ENCODE results near the gene F5. TPM values are rescaled to one million over a fixed set of nuclear protein-coding genes. Genes with fewer than 3 reads are reported as not detected.

The F5 gene
- total RNA-seq, 2 experiments from 2014 or later: 39.7 to 40.1 TPM

- Mint-ChIP-seq H3K27me3 (no peaks in the 10 kb centered on the region), H3K4me1 (no peaks in the 10 kb centered on the region), H3K27ac (no peak overlapping the region), H3K36me3 (no peaks in the 10 kb centered on the region), H3K9me3 (no peaks in the 10 kb centered on the region), H3K4me3 (no peak overlapping the region)
- DNase-seq: no peak
Measured at GRCh38 chr1:169468982-169469381, 117.3 kb downstream of the F5 start.

DNA sequence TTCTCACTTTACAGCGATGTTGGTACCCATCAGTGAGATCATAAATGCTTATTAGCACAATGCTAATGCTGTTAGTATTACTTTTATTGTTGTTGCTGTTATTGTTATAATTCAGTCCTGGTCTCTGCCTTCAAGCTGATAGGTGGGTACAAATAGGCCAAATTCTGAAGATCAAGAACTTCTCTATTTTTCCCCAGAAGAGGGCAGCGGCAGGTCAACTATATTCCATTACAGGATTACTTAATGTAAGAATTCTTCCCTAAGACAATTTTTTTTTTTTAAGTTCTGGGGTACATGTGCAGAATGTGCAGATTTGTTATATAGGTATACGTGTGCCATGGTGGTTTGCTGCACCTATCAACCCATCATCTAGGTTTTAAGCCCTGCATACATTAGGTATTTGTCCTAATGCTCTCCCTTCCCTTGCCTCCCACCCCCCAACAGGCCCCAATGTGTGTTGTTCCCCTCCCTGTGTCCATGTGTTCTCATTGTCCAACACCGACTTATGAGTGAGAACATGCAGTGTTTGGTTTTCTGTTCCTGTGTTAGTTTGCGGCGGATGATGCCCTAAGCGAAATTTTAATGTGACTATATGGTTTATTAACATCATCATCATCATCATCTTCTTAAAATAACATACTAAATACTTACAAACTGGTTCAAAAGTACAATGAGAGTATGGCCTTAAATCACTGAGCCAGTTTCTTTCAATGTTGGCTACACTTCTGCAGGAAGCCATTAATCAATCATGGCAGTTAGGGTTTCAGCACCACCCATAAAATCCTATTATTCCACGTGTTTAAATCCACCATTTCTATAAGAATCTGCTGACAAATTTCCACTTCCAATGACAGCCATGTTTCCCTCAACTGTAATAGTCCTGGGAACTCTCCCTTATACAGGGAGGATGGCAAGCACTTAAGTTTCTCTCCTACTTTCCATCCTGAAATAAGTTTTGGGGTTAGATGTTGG is 119.7 kb downstream of the F5 start:
- Mint-ChIP-seq H3K9me3 (no peaks in the 10 kb centered on the region), H3K27me3 (no peaks in the 10 kb centered on the region), H3K4me3 (no peak overlapping the region), H3K4me1 (no peaks in the 10 kb centered on the region), H3K27ac (no peak overlapping the region), H3K36me3 (no peaks in the 10 kb centered on the region)
- no peak for DNase-seq

DNA sequence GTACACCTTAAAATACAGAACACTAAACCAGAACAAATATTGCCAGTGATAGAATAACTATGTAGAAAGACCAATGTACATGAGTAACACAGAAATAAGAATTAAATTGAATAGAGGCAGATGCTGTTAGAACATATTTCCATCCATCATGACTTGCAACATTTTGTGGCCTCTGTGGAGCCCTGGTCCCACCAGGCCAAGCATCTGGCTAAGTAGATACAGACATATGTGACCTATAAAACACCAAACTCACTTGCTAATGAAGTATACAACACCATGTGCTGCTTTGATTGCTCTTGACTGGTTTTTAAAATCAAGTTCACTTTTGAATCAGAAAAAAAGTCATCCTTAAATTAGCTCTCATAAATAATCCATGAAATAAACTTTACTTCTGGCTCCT is 121.0 kb downstream of the F5 start:
- H3K27ac Mint-ChIP-seq: no peak overlapping the region
- peaks cover 4% of the 10 kb centered on the region for H3K36me3 Mint-ChIP-seq
- H3K4me3 Mint-ChIP-seq: no peak overlapping the region
- no peaks in the 10 kb centered on the region for H3K9me3 Mint-ChIP-seq
- no peak for DNase-seq
- peaks cover 8% of the 10 kb centered on the region for H3K27me3 Mint-ChIP-seq
- peaks cover 7% of the 10 kb centered on the region for H3K4me1 Mint-ChIP-seq

Other genes with a start within 250 kb of the F5 start
- 10 to 100 TPM; 18.9 to 22.4 TPM for gene NME7, start 218.7 kb downstream of the F5 start, total RNA-seq
- 10 to 100 TPM; 14.6 to 17.3 TPM for gene BLZF1, start 218.3 kb downstream of the F5 start, total RNA-seq
- gene CCDC181, start 159.0 kb downstream of the F5 start, total RNA-seq: under 1 TPM; 0.52 to 0.62 TPM
- gene SLC19A2, start 100.5 kb downstream of the F5 start, total RNA-seq: 1 to 10 TPM; 6.2 to 6.5 TPM
- 1 to 10 TPM in 1 of 2 experiments, under 1 TPM in 1; 0.42 to 1.1 TPM for gene SELP, start 43.6 kb upstream of the F5 start, total RNA-seq
- gene SELL, start 125.1 kb upstream of the F5 start, total RNA-seq: 100 to 1,000 TPM; 110 to 111 TPM
- not detected for gene SELE, start 147.6 kb upstream of the F5 start, total RNA-seq
- gene METTL18, start 208.4 kb upstream of the F5 start, total RNA-seq: 10 to 100 TPM; 13.2 to 15.3 TPM